GM23338 (cell line): Measurements from ENCODE around the gene P2RY8. TPM values are rescaled to one million over a fixed set of nuclear protein-coding genes. Genes with fewer than 3 reads are reported as not detected.

ENCODE experiments used
- ATAC-seq: fragments of 200-7000 bp; cut with Tn5 transposase; 3 replicates; pipeline ENCODE4 v1.9.1; 2020
- DNase-seq: peaks from one replicate; pipeline ENCODE4 v3.0.0-alpha.2; 2015; ENCODE audit warnings: low spot score
- H2AFZ ChIP-seq: fragments of 200-600 bp; sonication (generic); 2 replicates; pipeline ENCODE4 v1.8.0; 2016; ENCODE audit warnings: antibody characterized with exemption, mild to moderate bottlenecking, moderate library complexity
- H3F3A ChIP-seq: fragments of 200-600 bp; sonication (generic); replicated peaks from 2 replicates; pipeline ENCODE4 v1.8.0; 2017; ENCODE audit warnings: antibody characterized with exemption, mixed run types, low read depth
- H3K27ac ChIP-seq: fragments of 200-600 bp; sonication (generic); 2 replicates; pipeline ENCODE4 v1.6.1; 2016; ENCODE audit warnings: low read depth
- H3K27me3 ChIP-seq: fragments of 200-600 bp; sonication (generic); 2 replicates; pipeline ENCODE4 v1.8.0; 2016; ENCODE audit warnings: mild to moderate bottlenecking, mixed run types, moderate library complexity; ENCODE audit not compliant: insufficient read depth
- H3K36me3 ChIP-seq: fragments of 200-600 bp; sonication (generic); 2 replicates; pipeline ENCODE4 v1.8.0; 2016; ENCODE audit warnings: mild to moderate bottlenecking; ENCODE audit not compliant: insufficient read depth
- H3K4me1 ChIP-seq: fragments of 200-600 bp; sonication (generic); 2 replicates; pipeline ENCODE4 v1.8.0; 2016; ENCODE audit warnings: mild to moderate bottlenecking, moderate library complexity; ENCODE audit not compliant: insufficient read depth
- H3K4me2 ChIP-seq: fragments of 200-600 bp; sonication (generic); 2 replicates; pipeline ENCODE4 v1.7.1; 2017; ENCODE audit warnings: mixed run types
- H3K4me3 ChIP-seq: fragments of 200-600 bp; sonication (generic); 2 replicates; pipeline ENCODE4 v1.6.1; 2016; ENCODE audit warnings: mixed run types
- H3K79me2 ChIP-seq: fragments of 200-600 bp; sonication (generic); replicated peaks from 2 replicates; pipeline ENCODE4 v1.8.0; 2017; ENCODE audit warnings: mild to moderate bottlenecking; ENCODE audit not compliant: insufficient read depth
- H3K9me2 ChIP-seq: fragments of 200-600 bp; sonication (generic); 2 replicates; pipeline ENCODE4 v1.8.0; 2017; ENCODE audit not compliant: insufficient read depth
- H4K20me1 ChIP-seq: fragments of 200-600 bp; sonication (generic); replicated peaks from 2 replicates; pipeline ENCODE4 v1.8.0; 2017; ENCODE audit warnings: mild to moderate bottlenecking; ENCODE audit not compliant: insufficient read depth
- H3K27ac Mint-ChIP-seq: 2 replicates; pipeline ENCODE4 v1.8.0; 2020; ENCODE audit warnings: inconsistent platforms, mild to moderate bottlenecking, moderate library complexity, mixed read lengths
- H3K27me3 Mint-ChIP-seq: 3 replicates; pipeline ENCODE4 v1.8.0; 2022; ENCODE audit warnings: low read depth, mild to moderate bottlenecking, moderate library complexity, mixed read lengths, inconsistent platforms; ENCODE audit not compliant: insufficient read depth, poor library complexity
- H3K36me3 Mint-ChIP-seq: 3 replicates; pipeline ENCODE4 v1.8.0; 2021; ENCODE audit warnings: low read depth, mild to moderate bottlenecking, inconsistent platforms, moderate library complexity, mixed read lengths
- H3K4me1 Mint-ChIP-seq: 3 replicates; pipeline ENCODE4 v1.8.0; 2020; ENCODE audit warnings: mild to moderate bottlenecking, inconsistent platforms, mixed read lengths
- H3K4me3 Mint-ChIP-seq: 3 replicates; pipeline ENCODE4 v1.8.0; 2021; ENCODE audit warnings: moderate library complexity, mild to moderate bottlenecking, inconsistent platforms, mixed read lengths
- H3K9me3 Mint-ChIP-seq: 3 replicates; pipeline ENCODE4 v1.8.0; 2020; ENCODE audit warnings: moderate library complexity, mild to moderate bottlenecking, inconsistent platforms, mixed read lengths
- CREB1 ChIP-seq: fragments of 250-450 bp; sonication (Bioruptor Pico); IDR thresholded peaks from 2 replicates; pipeline ENCODE4 v1.5.0; 2020; ENCODE audit warnings: low read depth, mild to moderate bottlenecking, moderate library complexity
- CTCF ChIP-seq, 2 experiments: fragments of 200-600 bp in 1 of 2; sonication (generic) in 1 of 2; conservative IDR thresholded peaks; 2 replicates each; pipeline versions ENCODE4 v1.5.1 to v1.6.1; 2016 to 2017; ENCODE audit warnings: antibody characterized with exemption in 2 of 2, low read depth in 2 of 2, mild to moderate bottlenecking in 2 of 2, moderate library complexity in 1 of 2
- EZH2 ChIP-seq: fragments of 200-600 bp; sonication (generic); IDR thresholded peaks from one replicate; pipeline ENCODE4 v1.8.0; 2017; ENCODE audit warnings: antibody characterized with exemption, mild to moderate bottlenecking, low read depth; ENCODE audit not compliant: unreplicated experiment
- JUNB ChIP-seq: IDR thresholded peaks from one replicate; pipeline ENCODE4 v1.6.1; 2016; ENCODE audit warnings: antibody characterized with exemption; ENCODE audit not compliant: unreplicated experiment
- ZNF331 ChIP-seq: fragments of 250-450 bp; sonication (Bioruptor Pico); IDR thresholded peaks from 2 replicates; pipeline ENCODE4 v1.5.0; 2020; ENCODE audit warnings: low read depth, mild to moderate bottlenecking, moderate library complexity
- polyA plus RNA-seq: library from polyadenylated mRNA; unstranded; fragments of >200 nt; fragmentation: Nextera tagmentation; extraction: Ambion mirVana; gene quantifications from 2 replicates; pipeline ENCODE4 v1.2.1, GENCODE V29; 2016
- total RNA-seq: library from RNA; depleted of rRNA; stranded (reverse); fragments of >200 nt; shearing (Covaris generic); gene quantifications from 2 replicates; pipeline ENCODE4 v1.2.3, GENCODE V29; 2014
- TF ChIP-seq, protein P1 (sequence below): fragments of 250-450 bp; sonication (Bioruptor Pico); IDR thresholded peaks from 2 replicates; pipeline ENCODE4 v1.5.0; 2020; ENCODE audit warnings: mild to moderate bottlenecking, moderate library complexity

Gene P2RY8
- total and polyA plus RNA-seq, 2 experiments from 2014 or later = 0.24 TPM; not detected in 1

DNA sequence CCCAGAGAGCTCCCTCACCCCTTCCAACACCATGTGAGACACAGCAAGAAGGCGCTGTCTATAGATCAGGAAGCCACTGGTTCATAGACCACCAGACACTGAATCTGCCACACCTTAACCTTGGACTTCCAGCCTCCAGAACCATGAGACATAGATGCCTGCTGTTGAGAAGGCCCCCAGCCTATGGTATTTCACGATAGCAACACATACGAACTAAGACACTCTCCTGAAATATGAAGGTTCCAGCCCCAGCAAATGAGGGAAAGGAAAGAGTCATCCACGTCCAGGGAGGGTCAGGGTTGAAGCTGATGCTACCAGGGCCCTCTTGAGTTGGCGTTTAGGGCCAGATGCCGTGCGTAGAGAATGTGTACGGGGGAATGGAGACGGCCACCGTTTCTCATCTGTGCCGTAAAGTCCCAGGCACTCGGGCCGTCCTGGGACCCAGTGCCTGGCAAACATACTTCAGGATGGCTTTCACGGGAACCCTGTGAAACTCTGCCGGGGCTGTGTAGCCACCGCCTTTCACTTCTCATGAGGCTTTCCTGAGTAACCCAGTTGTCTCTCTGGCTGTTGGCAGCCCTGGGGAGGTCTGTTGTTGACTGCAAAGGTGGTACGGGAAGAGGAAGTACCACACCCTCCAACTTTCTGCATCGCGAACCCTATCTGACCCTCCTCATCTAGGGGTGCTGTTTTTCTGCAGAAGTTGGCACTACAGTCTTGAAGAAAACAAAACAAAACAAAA lies 17.7 kb upstream of the P2RY8 start (continued):
- TF ChIP-seq, protein P1, sequence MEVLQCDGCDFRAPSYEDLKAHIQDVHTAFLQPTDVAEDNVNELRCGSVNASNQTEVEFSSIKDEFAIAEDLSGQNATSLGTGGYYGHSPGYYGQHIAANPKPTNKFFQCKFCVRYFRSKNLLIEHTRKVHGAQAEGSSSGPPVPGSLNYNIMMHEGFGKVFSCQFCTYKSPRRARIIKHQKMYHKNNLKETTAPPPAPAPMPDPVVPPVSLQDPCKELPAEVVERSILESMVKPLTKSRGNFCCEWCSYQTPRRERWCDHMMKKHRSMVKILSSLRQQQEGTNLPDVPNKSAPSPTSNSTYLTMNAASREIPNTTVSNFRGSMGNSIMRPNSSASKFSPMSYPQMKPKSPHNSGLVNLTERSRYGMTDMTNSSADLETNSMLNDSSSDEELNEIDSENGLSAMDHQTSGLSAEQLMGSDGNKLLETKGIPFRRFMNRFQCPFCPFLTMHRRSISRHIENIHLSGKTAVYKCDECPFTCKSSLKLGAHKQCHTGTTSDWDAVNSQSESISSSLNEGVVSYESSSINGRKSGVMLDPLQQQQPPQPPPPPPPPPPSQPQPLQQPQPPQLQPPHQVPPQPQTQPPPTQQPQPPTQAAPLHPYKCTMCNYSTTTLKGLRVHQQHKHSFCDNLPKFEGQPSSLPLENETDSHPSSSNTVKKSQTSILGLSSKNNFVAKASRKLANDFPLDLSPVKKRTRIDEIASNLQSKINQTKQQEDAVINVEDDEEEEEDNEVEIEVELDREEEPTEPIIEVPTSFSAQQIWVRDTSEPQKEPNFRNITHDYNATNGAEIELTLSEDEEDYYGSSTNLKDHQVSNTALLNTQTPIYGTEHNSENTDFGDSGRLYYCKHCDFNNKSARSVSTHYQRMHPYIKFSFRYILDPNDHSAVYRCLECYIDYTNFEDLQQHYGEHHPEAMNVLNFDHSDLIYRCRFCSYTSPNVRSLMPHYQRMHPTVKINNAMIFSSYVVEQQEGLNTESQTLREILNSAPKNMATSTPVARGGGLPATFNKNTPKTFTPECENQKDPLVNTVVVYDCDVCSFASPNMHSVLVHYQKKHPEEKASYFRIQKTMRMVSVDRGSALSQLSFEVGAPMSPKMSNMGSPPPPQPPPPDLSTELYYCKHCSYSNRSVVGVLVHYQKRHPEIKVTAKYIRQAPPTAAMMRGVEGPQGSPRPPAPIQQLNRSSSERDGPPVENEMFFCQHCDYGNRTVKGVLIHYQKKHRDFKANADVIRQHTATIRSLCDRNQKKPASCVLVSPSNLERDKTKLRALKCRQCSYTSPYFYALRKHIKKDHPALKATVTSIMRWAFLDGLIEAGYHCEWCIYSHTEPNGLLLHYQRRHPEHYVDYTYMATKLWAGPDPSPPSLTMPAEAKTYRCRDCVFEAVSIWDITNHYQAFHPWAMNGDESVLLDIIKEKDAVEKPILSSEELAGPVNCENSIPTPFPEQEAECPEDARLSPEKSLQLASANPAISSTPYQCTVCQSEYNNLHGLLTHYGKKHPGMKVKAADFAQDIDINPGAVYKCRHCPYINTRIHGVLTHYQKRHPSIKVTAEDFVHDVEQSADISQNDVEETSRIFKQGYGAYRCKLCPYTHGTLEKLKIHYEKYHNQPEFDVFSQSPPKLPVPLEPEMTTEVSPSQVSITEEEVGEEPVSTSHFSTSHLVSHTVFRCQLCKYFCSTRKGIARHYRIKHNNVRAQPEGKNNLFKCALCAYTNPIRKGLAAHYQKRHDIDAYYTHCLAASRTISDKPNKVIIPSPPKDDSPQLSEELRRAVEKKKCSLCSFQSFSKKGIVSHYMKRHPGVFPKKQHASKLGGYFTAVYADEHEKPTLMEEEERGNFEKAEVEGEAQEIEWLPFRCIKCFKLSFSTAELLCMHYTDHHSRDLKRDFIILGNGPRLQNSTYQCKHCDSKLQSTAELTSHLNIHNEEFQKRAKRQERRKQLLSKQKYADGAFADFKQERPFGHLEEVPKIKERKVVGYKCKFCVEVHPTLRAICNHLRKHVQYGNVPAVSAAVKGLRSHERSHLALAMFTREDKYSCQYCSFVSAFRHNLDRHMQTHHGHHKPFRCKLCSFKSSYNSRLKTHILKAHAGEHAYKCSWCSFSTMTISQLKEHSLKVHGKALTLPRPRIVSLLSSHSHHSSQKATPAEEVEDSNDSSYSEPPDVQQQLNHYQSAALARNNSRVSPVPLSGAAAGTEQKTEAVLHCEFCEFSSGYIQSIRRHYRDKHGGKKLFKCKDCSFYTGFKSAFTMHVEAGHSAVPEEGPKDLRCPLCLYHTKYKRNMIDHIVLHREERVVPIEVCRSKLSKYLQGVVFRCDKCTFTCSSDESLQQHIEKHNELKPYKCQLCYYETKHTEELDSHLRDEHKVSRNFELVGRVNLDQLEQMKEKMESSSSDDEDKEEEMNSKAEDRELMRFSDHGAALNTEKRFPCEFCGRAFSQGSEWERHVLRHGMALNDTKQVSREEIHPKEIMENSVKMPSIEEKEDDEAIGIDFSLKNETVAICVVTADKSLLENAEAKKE (CRISPR knock-in tag) = no peak
- TF ChIP-seq EZH2 (no peak), CREB1 (CRISPR knock-in tag) (no peak), CTCF (conservative IDR thresholded peaks at IDR 0.05; ENCODE audit: low read depth in 2 of 2) (no peak), JUNB (no peak)

DNA sequence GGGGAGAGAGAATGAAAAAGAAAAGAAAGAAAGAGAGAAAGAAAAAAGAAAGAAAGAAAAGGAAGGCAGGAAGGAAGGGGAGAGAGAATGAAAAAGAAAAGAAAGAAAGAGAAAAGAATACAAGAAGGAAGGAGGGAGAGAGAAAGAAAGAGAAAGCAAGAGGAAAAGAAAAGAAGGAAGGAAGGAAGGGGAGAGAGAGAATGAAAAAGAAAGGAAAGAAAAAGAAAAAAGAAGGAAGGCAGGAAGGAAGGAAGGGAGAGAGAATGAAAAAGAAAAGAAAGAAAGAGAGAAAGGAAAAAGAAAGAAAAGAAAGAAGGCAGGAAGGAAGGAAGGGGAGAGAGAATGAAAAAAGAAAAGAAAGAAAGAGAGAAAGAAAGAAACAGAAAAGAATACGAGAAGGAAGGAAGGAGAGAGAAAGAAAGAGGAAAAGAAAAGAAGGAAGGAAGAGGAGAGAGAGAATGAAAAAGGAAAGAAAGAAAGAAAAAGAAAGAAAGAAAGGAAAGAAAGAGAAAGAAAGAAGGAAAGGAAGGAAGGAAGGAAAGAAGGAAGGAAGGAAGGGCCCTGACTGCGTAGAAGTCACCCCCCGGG lies 15.1 kb upstream of the P2RY8 start:
- H3K27ac Mint-ChIP-seq = no peak overlapping the region
- no peaks in the 10 kb centered on the region for H3K4me1 Mint-ChIP-seq
- peaks cover 83% of the 10 kb centered on the region for H3K9me3 Mint-ChIP-seq
- no peaks in the 10 kb centered on the region for H4K20me1 ChIP-seq
- H3K4me3 ChIP-seq = no peak overlapping the region
- no peak for ATAC-seq
- no peak for DNase-seq
- peaks cover 12% of the 10 kb centered on the region for H3K27me3 Mint-ChIP-seq
- no peaks in the 10 kb centered on the region for H3K27me3 ChIP-seq
- no peaks in the 10 kb centered on the region for H3K36me3 ChIP-seq
- H3K4me3 Mint-ChIP-seq = no peak overlapping the region
- H3K9me2 ChIP-seq = no peaks in the 10 kb centered on the region
- H3K27ac ChIP-seq = no peak overlapping the region
- no peaks in the 10 kb centered on the region for H3F3A ChIP-seq
- H3K79me2 ChIP-seq = no peaks in the 10 kb centered on the region
- no peak overlapping the region for H2AFZ ChIP-seq
- H3K36me3 Mint-ChIP-seq = peaks cover 18% of the 10 kb centered on the region
- no peak overlapping the region for H3K4me2 ChIP-seq
- no peaks in the 10 kb centered on the region for H3K4me1 ChIP-seq
- TF ChIP-seq EZH2 = no peak
- no peak for TF ChIP-seq ZNF331
- TF ChIP-seq, protein P1 (CRISPR knock-in tag) = no peak
